GM10847 (cell line): ENCODE data around the gene TEX264.

Source experiments
- POLR2A ChIP-seq: IDR thresholded peaks from 2 replicates; pipeline ENCODE4 v1.6.1; 2011; ENCODE audit not compliant: insufficient read length; ENCODE audit errors: extremely low read depth

The TEX264 gene

GRCh38 chr3:51735039-51735438 is 64.0 kb downstream of the TEX264 start:
- no peak for TF ChIP-seq POLR2A

DNA sequence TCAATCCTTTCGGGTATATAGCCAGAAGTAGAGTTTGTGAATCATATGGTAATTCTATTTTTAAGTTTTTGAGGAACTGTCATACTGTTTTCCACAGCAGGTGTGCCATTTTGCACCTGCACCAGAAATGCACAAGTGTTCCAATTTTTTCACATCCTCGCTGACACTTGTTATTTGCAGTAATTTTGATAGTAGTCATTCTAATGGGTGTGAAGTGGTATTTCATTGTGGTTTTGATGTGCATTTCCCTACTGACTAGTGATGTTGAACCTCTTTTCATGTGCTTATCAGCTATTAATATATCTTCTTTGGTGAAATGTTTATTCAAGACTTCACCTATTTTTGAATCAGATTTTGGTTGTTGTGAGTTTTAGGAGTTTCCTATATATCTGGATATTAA is 64.9 kb downstream of the TEX264 start:
- no peak for TF ChIP-seq POLR2A

- no peak for TF ChIP-seq POLR2A
Measured at GRCh38 chr3:51739110-51739509, 68.1 kb downstream of the TEX264 start.

- TF ChIP-seq POLR2A, result no peak
Measured at GRCh38 chr3:51747840-51748239, 76.8 kb downstream of the TEX264 start.

DNA sequence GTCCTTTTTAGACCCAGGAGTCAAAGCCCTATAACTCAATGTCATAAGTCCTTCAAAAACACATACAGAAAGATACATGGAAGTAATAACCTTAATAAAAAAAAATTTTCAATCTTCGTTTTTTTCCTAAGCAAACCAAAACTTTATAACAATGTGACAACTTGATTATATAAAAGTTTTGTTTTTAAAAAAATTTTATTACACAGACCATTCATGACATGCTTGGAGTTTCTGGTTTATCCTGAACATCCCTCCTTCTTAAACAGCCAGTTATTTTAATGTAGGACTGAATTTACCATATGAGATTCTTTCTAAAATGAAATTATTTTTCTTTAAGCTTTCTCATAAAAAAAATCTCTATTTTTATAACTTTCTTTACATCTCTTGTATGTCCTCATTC is 77.3 kb downstream of the TEX264 start:
- no peak for TF ChIP-seq POLR2A

- no peak for TF ChIP-seq POLR2A
Measured at GRCh38 chr3:51750878-51751277, 79.8 kb downstream of the TEX264 start.

GRCh38 chr3:51751287-51751686 is 80.2 kb downstream of the TEX264 start:
- no peak for TF ChIP-seq POLR2A
